Measurements from ENCODE around the gene HYI. TPM values are rescaled to one million over a fixed set of nuclear protein-coding genes. Genes with fewer than 3 reads are reported as not detected.

Gene HYI
- polyA plus RNA-seq, 1 of the 3 experiments (the other 2 are of a cell fraction), result 11.1 TPM

DNA sequence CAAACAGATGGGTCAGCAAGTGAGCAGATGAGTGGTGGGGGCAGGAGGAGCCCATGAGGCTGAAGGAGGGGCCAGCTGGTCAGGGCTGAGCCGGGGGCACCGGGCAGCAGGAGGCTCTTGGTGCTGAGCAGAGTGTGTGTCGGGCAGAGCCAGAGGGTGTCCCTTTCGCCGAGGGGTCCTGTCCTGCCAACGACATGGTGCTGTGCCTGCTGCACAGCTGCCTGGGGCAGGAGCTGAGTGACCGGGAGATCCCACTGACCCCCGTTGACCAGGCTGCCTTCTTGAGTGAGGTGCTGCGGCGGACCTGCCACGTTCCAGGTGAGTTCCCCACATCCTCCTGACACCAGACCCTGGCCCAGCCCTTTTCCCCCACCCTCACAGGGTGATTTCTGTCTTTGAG is 27.5 kb downstream of the HYI start:
- H3K79me2 ChIP-seq (ENCODE audit: insufficient read depth), result no peaks in the 10 kb centered on the region
- WGBS (ENCODE audit: low lambda C conversion rate), result no CpG with 5 or more reads among the region's 11 CpGs
- no peak for DNase-seq
- no peaks in the 10 kb centered on the region for H3K4me1 ChIP-seq (ENCODE audit: control insufficient read depth in 1 of 2, insufficient read depth in 2 of 2, low read depth in 1 of 2, low read length in 1 of 2)
- TF ChIP-seq SIN3A (IDR thresholded peaks at IDR 0.05; ENCODE audit: borderline replicate concordance, low read depth, low read length), result no peak
- TF ChIP-seq, protein P1, sequence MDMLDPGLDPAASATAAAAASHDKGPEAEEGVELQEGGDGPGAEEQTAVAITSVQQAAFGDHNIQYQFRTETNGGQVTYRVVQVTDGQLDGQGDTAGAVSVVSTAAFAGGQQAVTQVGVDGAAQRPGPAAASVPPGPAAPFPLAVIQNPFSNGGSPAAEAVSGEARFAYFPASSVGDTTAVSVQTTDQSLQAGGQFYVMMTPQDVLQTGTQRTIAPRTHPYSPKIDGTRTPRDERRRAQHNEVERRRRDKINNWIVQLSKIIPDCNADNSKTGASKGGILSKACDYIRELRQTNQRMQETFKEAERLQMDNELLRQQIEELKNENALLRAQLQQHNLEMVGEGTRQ (IDR thresholded peaks at IDR 0.05; ENCODE audit: borderline replicate concordance, low read depth, low read length), result no peak
- TF ChIP-seq, protein P2, sequence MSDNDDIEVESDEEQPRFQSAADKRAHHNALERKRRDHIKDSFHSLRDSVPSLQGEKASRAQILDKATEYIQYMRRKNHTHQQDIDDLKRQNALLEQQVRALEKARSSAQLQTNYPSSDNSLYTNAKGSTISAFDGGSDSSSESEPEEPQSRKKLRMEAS (IDR thresholded peaks at IDR 0.05; ENCODE audit: low read depth), result no peak
- TF ChIP-seq MEF2A (IDR thresholded peaks at IDR 0.05; ENCODE audit: borderline replicate concordance, low read depth), result no peak
- TF ChIP-seq CHD2 (IDR thresholded peaks at IDR 0.05; ENCODE audit: low read length, partially characterized antibody), result no peak
- no peak for TF ChIP-seq RAD21 (IDR thresholded peaks at IDR 0.05; ENCODE audit: low read length)
- TF ChIP-seq ELF1 (IDR thresholded peaks at IDR 0.05), result no peak
- no peak for TF ChIP-seq NFIC (IDR thresholded peaks at IDR 0.05; ENCODE audit: borderline replicate concordance)
- TF ChIP-seq EP300 (IDR thresholded peaks at IDR 0.05; ENCODE audit: borderline replicate concordance in 1 of 2, low read depth in 1 of 2, low read length in 1 of 2), result no peak
- TF ChIP-seq TCF12 (IDR thresholded peaks at IDR 0.05), result no peak
- TF ChIP-seq GATA2 (CRISPR knock-in tag; IDR thresholded peaks at IDR 0.05), result no peak
- TF ChIP-seq TAF1 (IDR thresholded peaks at IDR 0.05; ENCODE audit: borderline replicate concordance, low read depth, low read length), result no peak
- TF ChIP-seq FOXM1 (IDR thresholded peaks at IDR 0.05; ENCODE audit: low read depth), result no peak
- no peak for TF ChIP-seq YY1 (IDR thresholded peaks at IDR 0.05; ENCODE audit: low read depth)
- no peak for TF ChIP-seq POLR2AphosphoS5 (IDR thresholded peaks at IDR 0.05; ENCODE audit: low read depth, low read length)
- no peak for TF ChIP-seq EZH2phosphoT487 (IDR thresholded peaks at IDR 0.05; ENCODE audit: borderline replicate concordance, low read depth)
- no peaks in the 10 kb centered on the region for H3K9me2 ChIP-seq
- H2AFZ ChIP-seq (ENCODE audit: low read depth), result no peak overlapping the region
- H3K9ac ChIP-seq, result no peak overlapping the region
- H3K36me3 ChIP-seq (replicated peaks in 1 of 2; ENCODE audit: control insufficient read depth in 1 of 2, insufficient read depth in 2 of 2, low read length in 1 of 2), result peaks cover 18 to 88% of the 10 kb centered on the region in 2 experiments
- no peaks in the 10 kb centered on the region for H3K9me3 ChIP-seq
- H3K27me3 ChIP-seq (ENCODE audit: insufficient read depth), result no peaks in the 10 kb centered on the region
- no peak overlapping the region for H3K4me2 ChIP-seq
- ChIA-PET CTCF (interaction anchor here (0.7 to 2.1 kb wide), 3 partner anchors 12 to 199 kb away, joined by 3 to 5 read pairs (median 3); no protein-coding TSS in a partner anchor), POLR2A (interaction anchor here (1.0 to 1.9 kb wide), 2 partner anchors 10 to 28 kb away, joined by 3 to 5 read pairs; partner anchors contain the start of gene HYI)
- no peak overlapping the region for H3K4me3 ChIP-seq (ENCODE audit: low read depth in 2 of 2, low read length in 1 of 2)
- no peaks in the 10 kb centered on the region for H3F3A ChIP-seq (replicated peaks; ENCODE audit: insufficient read depth)
- no peak overlapping the region for H3K27ac ChIP-seq (ENCODE audit: low read depth in 2 of 2, low read length in 1 of 2)
- no peaks in the 10 kb centered on the region for H4K20me1 ChIP-seq (ENCODE audit: insufficient read depth)

DNA sequence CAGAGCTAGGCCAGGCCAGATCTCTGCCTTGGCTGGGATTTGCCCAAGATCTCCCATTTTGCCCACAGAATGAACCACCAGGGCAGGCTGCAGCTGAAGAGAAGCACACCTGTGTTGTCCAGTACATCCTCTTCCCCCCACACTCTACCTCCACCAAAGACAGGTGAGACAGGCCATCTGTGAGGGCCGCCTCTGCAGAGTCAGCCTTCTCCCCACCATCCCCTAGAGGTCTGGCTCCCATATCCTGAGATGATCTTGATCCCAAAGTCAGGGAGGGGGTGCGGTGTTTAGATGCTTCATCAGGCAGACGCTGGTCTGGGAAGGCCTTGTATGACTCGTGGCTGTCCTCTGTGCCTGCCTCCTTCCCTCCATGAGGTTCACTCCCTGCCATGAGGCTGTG is 28.7 kb downstream of the HYI start:
- Histone ChIP-seq H3K4me2 (no peak overlapping the region), H2AFZ (ENCODE audit: low read depth) (no peak overlapping the region), H3K79me2 (ENCODE audit: insufficient read depth) (no peaks in the 10 kb centered on the region), H3K9me3 (no peaks in the 10 kb centered on the region), H3K9ac (no peak overlapping the region), H3K27ac (ENCODE audit: low read depth in 2 of 2, low read length in 1 of 2) (no peak overlapping the region), H3K4me3 (ENCODE audit: low read depth in 2 of 2, low read length in 1 of 2) (no peak overlapping the region), H3F3A (replicated peaks; ENCODE audit: insufficient read depth) (no peaks in the 10 kb centered on the region), H4K20me1 (ENCODE audit: insufficient read depth) (no peaks in the 10 kb centered on the region), H3K36me3 (replicated peaks in 1 of 2; ENCODE audit: control insufficient read depth in 1 of 2, insufficient read depth in 2 of 2, low read length in 1 of 2) (peaks cover 18 to 88% of the 10 kb centered on the region in 2 experiments), H3K27me3 (ENCODE audit: insufficient read depth) (no peaks in the 10 kb centered on the region), H3K4me1 (ENCODE audit: control insufficient read depth in 1 of 2, insufficient read depth in 2 of 2, low read depth in 1 of 2, low read length in 1 of 2) (no peaks in the 10 kb centered on the region), H3K9me2 (no peaks in the 10 kb centered on the region)
- WGBS (ENCODE audit: low lambda C conversion rate), result 68% methylated on average over 4 of the region's 4 CpGs
- no peak for DNase-seq
- TF ChIP-seq, protein P2 (IDR thresholded peaks at IDR 0.05; ENCODE audit: low read depth), result no peak
- no peak for TF ChIP-seq RFX5 (IDR thresholded peaks at IDR 0.05; ENCODE audit: low read length)
- TF ChIP-seq, protein P1 (IDR thresholded peaks at IDR 0.05; ENCODE audit: borderline replicate concordance, low read depth, low read length), result no peak
- no peak for TF ChIP-seq TEAD4 (IDR thresholded peaks at IDR 0.05; ENCODE audit: borderline replicate concordance, insufficient read depth)
- no peak for TF ChIP-seq MXI1 (IDR thresholded peaks at IDR 0.05; ENCODE audit: low read depth, low read length)
- TF ChIP-seq, protein P3, sequence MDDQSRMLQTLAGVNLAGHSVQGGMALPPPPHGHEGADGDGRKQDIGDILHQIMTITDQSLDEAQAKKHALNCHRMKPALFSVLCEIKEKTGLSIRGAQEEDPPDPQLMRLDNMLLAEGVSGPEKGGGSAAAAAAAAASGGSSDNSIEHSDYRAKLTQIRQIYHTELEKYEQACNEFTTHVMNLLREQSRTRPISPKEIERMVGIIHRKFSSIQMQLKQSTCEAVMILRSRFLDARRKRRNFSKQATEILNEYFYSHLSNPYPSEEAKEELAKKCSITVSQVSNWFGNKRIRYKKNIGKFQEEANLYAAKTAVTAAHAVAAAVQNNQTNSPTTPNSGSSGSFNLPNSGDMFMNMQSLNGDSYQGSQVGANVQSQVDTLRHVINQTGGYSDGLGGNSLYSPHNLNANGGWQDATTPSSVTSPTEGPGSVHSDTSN (IDR thresholded peaks at IDR 0.05), result no peak
- TF ChIP-seq ELF1 (IDR thresholded peaks at IDR 0.05), result no peak
- TF ChIP-seq CHD2 (IDR thresholded peaks at IDR 0.05; ENCODE audit: low read length, partially characterized antibody), result no peak
- TF ChIP-seq NFIC (IDR thresholded peaks at IDR 0.05; ENCODE audit: borderline replicate concordance), result no peak
- TF ChIP-seq, protein P4, sequence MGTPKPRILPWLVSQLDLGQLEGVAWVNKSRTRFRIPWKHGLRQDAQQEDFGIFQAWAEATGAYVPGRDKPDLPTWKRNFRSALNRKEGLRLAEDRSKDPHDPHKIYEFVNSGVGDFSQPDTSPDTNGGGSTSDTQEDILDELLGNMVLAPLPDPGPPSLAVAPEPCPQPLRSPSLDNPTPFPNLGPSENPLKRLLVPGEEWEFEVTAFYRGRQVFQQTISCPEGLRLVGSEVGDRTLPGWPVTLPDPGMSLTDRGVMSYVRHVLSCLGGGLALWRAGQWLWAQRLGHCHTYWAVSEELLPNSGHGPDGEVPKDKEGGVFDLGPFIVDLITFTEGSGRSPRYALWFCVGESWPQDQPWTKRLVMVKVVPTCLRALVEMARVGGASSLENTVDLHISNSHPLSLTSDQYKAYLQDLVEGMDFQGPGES (IDR thresholded peaks at IDR 0.05; ENCODE audit: low read depth, low read length), result no peak
- no peak for TF ChIP-seq GATA2 (CRISPR knock-in tag; IDR thresholded peaks at IDR 0.05)
- no peak for TF ChIP-seq TAF1 (IDR thresholded peaks at IDR 0.05; ENCODE audit: borderline replicate concordance, low read depth, low read length)
- no peak for TF ChIP-seq RXRA (IDR thresholded peaks at IDR 0.05; ENCODE audit: borderline replicate concordance, low read depth)
- POLR2A ChIA-PET, result interaction anchor here (0.6 to 1.0 kb wide), 2 partner anchors 29 to 225 kb away, joined by 3 read pairs; partner anchors contain the start of genes HYI and KDM4A
- CTCF ChIA-PET, result interaction anchor here (0.7 to 2.1 kb wide), 2 partner anchors 13 to 338 kb away, joined by 3 to 5 read pairs; no protein-coding TSS in a partner anchor

All from SK-N-SH (cell line).